Activated T-helper 17 cell treated with anti-CD3 and anti-CD28 coated beads, Interleukin-2, amount 50 U/mL, for 72 hours (primary cell): ENCODE results near the gene FAM240A. TPM values are rescaled to one million over a fixed set of nuclear protein-coding genes. Genes with fewer than 3 reads are reported as not detected.
A peak's percentile ranks its signal among the peaks of the same experiment; 100 is the strongest.

ENCODE experiments used
- ATAC-seq: fragments of 150-1000 bp; cut with Tn5 transposase; replicated peaks from 2 replicates; pipeline ENCODE4 v1.10.0; 2021; ENCODE audit warnings: mild to moderate bottlenecking, moderate library complexity
- H3K27ac Mint-ChIP-seq: one replicate; pipeline ENCODE4 v1.8.0; 2022; ENCODE audit warnings: mixed read lengths
- H3K27me3 Mint-ChIP-seq: one replicate; pipeline ENCODE4 v1.8.0; 2022; ENCODE audit warnings: mixed read lengths
- H3K36me3 Mint-ChIP-seq: one replicate; pipeline ENCODE4 v1.8.0; 2022; ENCODE audit warnings: low read depth, mild to moderate bottlenecking, mixed read lengths
- H3K4me1 Mint-ChIP-seq: one replicate; pipeline ENCODE4 v1.8.0; 2022; ENCODE audit warnings: mixed read lengths
- H3K4me3 Mint-ChIP-seq: one replicate; pipeline ENCODE4 v1.8.0; 2022; ENCODE audit warnings: mild to moderate bottlenecking, mixed read lengths
- H3K9me3 Mint-ChIP-seq: one replicate; pipeline ENCODE4 v1.8.0; 2022; ENCODE audit warnings: mixed read lengths
- total RNA-seq, 2 donors: library from RNA; stranded (reverse); gene quantifications; one replicate each; pipeline ENCODE4 v1.2.3, GENCODE V29; 2022

FAM240A gene
- total RNA-seq, 2 donors from 2014 or later, result not detected

GRCh38 chr3:46656778-46657556 is 44.6 kb downstream of the FAM240A start:
- ATAC-seq, result no peak
- Mint-ChIP-seq H3K36me3 (no peaks in the 10 kb centered on the region), H3K9me3 (peaks cover 5% of the 10 kb centered on the region), H3K27ac (no peak overlapping the region), H3K27me3 (peaks cover 10% of the 10 kb centered on the region), H3K4me3 (no peak overlapping the region), H3K4me1 (no peaks in the 10 kb centered on the region)

GRCh38 chr3:46659285-46659684 is 47.0 kb downstream of the FAM240A start:
- Mint-ChIP-seq H3K4me1 (no peaks in the 10 kb centered on the region), H3K27me3 (peaks cover 3% of the 10 kb centered on the region), H3K27ac (no peak overlapping the region), H3K4me3 (no peak overlapping the region), H3K36me3 (no peaks in the 10 kb centered on the region), H3K9me3 (no peaks in the 10 kb centered on the region)
- no peak for ATAC-seq

- Mint-ChIP-seq H3K27ac (no peak overlapping the region), H3K9me3 (no peaks in the 10 kb centered on the region), H3K4me3 (no peak overlapping the region), H3K4me1 (no peaks in the 10 kb centered on the region), H3K36me3 (no peaks in the 10 kb centered on the region), H3K27me3 (no peaks in the 10 kb centered on the region)
- no peak for ATAC-seq
Observed at GRCh38 chr3:46660003-46660402, 47.7 kb downstream of the FAM240A start.

GRCh38 chr3:46660543-46661523 is 48.5 kb downstream of the FAM240A start:
- H3K4me3 Mint-ChIP-seq, result no peak overlapping the region
- H3K27ac Mint-ChIP-seq, result no peak overlapping the region
- no peaks in the 10 kb centered on the region for H3K36me3 Mint-ChIP-seq
- H3K27me3 Mint-ChIP-seq, result no peaks in the 10 kb centered on the region
- H3K9me3 Mint-ChIP-seq, result no peaks in the 10 kb centered on the region
- no peaks in the 10 kb centered on the region for H3K4me1 Mint-ChIP-seq
- no peak for ATAC-seq

DNA sequence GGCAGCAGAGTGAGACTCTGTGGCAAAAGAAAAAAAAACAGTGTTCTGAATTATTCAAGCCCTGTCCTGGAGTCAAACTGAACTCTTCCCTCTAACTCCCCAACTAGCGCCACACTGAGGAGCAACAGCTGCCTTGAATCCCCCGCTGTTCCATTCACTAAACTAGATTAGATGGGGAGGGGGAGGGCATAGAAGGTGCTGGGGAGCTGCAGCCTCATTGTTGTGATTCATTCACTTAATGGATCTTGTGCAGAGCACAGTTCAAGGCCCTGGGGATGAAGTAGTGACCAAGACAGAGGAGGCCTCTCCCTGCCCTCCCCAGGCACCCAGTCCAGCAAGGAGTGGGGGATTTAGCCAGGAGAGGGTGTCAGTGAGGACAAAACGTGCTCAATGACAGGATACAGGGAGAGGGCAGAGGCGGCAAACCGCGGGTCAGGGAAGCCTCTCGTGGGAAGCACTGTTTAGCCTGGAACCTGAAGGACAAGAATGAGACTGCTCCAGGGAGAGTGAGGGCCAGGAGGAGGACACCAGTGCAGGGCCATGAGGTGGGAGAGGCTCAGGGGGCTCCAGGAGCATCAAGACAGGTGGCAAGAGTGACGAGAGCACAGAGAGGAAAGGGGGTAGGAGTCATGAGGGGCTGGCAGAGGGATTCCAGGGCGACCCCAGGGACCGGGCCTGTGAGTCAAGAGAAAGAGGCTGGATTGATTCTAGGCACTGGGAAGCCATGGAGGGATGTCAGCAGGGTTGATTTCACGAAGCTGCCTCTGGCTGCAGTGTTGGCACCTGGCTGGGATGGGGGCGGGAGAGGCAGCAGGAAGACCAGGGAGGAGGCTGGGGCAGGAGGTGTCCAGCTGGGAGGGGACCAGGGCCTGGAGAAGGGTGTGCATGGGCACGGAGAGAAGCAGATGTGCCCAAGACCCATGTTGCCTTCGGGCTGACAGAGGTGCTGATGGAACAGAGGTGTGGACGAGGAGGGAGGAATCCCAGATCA is 49.7 kb downstream of the FAM240A start:
- H3K9me3 Mint-ChIP-seq, result no peaks in the 10 kb centered on the region
- H3K4me1 Mint-ChIP-seq, result no peaks in the 10 kb centered on the region
- H3K36me3 Mint-ChIP-seq, result no peaks in the 10 kb centered on the region
- no peak overlapping the region for H3K4me3 Mint-ChIP-seq
- no peak overlapping the region for H3K27ac Mint-ChIP-seq
- no peak for ATAC-seq
- H3K27me3 Mint-ChIP-seq, result no peaks in the 10 kb centered on the region

DNA sequence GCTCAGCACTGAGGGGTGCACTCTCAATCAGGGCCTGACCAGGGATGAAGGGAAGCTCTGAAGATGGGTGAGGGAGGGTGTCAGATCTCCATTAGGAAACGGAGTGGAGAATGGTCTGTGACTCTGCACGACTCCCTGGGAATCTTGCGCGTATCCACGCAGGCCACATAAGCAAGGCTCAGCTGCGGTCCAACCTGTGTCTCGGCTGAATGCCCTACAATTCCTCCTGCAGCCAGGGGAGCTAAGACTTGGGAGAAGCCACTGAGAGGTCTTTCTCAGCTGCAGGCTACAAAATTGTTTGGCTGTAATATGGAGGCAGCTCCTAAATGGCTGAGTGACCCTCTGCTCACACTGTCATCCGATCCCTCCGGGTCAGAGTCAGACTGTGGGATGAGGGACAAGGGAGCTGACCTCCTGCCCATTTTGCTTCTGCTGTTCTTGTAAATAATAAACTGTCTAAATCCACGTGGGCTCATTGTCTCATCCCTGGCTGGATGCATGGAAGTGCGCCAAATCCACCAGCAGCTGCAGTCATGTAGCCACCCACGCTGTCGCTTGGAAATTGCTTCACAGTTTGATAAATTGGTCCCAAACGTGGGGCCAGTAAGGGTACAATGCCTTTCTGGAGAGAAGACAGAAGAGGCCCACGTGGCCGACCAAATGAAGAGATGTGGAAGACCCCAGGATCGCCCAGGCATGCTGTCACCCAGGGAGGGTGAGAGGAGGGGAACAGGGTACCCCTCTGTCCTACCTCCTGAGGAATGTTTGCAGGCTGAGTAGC is 50.6 kb downstream of the FAM240A start:
- Mint-ChIP-seq H3K27ac (peak overlapping the region; percentile 54), H3K36me3 (no peaks in the 10 kb centered on the region), H3K27me3 (no peaks in the 10 kb centered on the region), H3K4me1 (no peaks in the 10 kb centered on the region), H3K9me3 (no peaks in the 10 kb centered on the region), H3K4me3 (no peak overlapping the region)
- ATAC-seq, result no peak

DNA sequence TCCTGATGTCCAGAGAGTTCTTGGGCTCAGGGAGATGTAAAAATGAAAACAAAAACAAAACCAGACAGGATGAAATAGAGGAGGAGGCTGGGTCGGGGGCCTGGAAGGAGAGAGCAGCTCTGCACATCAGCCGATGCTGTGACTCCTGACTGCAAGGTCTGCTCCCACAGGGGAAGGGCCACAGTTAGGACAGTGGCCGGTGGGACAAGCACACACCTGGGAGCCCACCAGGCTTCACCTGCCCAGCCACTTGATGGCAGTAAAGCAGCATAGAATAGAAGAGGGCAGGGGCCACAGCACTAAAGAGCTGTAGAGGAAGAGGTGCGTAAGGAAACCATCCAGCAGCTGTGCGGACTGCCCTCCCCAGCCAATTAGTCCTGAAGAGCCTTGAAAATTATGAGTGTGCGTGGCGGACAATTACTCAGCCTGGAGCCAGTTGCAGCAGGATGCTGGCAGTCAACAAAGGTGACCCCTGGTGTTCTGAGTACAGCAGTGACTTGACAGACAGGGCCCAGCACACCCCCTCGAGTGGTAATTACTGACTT is 51.3 kb downstream of the FAM240A start:
- no peak overlapping the region for H3K4me3 Mint-ChIP-seq
- H3K36me3 Mint-ChIP-seq, result no peaks in the 10 kb centered on the region
- H3K9me3 Mint-ChIP-seq, result no peaks in the 10 kb centered on the region
- peak overlapping the region; percentile 54 for H3K27ac Mint-ChIP-seq
- no peaks in the 10 kb centered on the region for H3K27me3 Mint-ChIP-seq
- no peak for ATAC-seq
- no peaks in the 10 kb centered on the region for H3K4me1 Mint-ChIP-seq

DNA sequence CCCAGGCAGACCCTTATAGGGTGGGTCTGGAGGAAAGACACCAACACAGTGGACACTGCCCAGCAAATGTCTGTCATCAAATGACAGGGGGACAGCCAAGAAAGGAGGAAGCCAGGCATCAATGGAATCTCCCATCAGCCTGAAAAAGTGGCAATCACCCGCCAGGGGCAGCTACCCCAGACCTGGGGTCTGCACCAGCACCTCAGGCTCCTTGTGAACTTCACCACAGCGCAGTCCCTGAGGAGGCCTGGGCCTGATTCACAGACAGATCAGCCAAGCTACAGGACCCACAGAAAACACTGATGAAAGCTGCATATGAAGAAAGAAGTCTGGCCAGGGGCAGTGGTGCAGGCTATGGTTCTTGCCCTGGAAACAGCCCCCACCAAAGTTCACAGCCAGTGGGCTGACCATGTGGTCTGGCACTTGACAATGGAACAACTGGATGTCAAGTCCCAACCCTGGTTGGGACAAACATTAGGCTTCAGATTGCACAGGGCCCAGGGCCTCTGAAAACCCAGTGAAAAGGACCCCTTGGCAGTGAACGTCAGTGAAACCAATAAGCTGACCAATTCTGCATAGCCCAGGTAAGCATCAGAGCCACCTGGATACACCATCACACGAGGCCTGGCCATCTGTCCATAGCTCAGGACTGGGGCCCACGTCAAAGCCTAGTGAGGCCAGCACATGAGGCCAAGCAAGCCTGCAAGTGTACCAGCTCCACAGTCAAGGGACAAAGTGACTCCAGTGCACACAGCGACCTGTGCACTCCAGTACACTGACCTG is 52.1 kb downstream of the FAM240A start:
- Mint-ChIP-seq H3K36me3 (no peaks in the 10 kb centered on the region), H3K4me1 (no peaks in the 10 kb centered on the region), H3K9me3 (no peaks in the 10 kb centered on the region), H3K4me3 (no peak overlapping the region), H3K27ac (no peak overlapping the region), H3K27me3 (no peaks in the 10 kb centered on the region)
- ATAC-seq, result no peak

DNA sequence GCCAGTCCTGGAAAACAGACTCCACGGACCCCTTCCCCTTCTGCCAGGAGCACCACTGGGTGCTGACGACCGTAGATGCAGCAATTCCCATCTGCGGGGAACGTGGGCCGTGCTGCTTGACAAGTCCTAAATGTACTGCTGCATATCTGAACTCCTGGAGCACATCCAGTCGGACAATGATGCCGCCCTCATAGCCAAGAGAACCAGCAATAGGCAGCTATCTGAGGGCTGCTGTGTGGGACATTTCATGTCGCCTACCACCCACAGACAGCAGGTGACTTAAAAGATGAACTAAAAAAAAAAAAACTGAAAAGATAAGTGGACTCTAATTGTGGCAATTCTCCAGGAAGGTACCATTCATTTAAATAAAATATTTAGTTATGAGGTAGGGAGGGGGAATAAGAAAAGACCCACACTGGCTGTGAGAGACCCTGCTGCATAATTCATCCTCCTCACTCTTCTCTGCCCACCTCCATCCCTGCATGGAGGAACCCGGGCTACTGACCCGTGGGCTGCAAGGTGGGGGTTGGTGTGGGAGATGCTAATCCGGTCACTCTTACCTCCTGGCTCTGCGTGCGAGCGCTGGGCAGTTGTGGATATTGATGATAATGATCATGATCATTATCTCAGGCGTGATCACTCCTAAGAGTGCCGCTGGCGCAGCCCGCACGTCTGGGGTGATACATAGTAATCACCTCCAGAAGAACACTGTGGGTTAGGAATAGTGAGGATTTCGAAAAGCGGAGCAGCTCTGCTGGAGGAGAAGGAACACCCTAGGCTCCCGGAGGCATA is 52.8 kb downstream of the FAM240A start:
- H3K4me1 Mint-ChIP-seq, result no peaks in the 10 kb centered on the region
- H3K27ac Mint-ChIP-seq, result no peak overlapping the region
- no peak for ATAC-seq
- no peaks in the 10 kb centered on the region for H3K36me3 Mint-ChIP-seq
- no peak overlapping the region for H3K4me3 Mint-ChIP-seq
- H3K27me3 Mint-ChIP-seq, result no peaks in the 10 kb centered on the region
- H3K9me3 Mint-ChIP-seq, result no peaks in the 10 kb centered on the region

DNA sequence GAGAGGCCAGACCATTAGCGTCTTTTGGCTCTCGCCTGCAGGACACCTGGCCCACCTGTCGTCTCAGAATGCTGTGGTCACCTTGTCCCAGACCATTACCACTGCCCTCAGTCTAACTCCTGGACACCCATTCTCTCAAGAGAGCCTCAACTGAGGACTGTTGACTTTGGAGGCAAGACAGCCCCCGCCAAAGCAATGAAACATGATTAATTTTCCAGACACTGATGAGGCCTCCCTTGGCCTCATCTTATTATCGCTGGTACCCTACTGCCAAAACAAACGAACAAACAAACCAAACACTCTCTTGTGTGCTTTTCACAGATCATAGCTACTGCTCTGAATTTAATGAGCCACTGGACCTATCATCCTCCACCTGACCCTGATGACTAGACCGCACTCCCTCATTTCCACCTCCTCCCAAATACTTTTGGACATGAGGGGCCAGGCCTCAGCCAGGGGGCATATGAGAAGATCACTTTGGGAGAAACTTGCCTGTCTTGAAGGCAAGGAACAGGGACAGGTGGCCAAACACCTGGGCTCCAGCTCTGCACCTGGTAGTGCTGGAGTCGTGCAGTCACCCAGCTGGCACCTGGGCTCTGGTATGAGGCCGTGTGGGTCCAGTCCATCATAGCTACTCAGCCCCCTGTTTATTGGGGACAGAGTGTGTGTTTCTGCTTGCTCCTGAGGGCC is 53.6 kb downstream of the FAM240A start:
- Mint-ChIP-seq H3K36me3 (no peaks in the 10 kb centered on the region), H3K27ac (no peak overlapping the region), H3K4me1 (no peaks in the 10 kb centered on the region), H3K4me3 (no peak overlapping the region), H3K9me3 (no peaks in the 10 kb centered on the region), H3K27me3 (no peaks in the 10 kb centered on the region)
- ATAC-seq, result no peak

DNA sequence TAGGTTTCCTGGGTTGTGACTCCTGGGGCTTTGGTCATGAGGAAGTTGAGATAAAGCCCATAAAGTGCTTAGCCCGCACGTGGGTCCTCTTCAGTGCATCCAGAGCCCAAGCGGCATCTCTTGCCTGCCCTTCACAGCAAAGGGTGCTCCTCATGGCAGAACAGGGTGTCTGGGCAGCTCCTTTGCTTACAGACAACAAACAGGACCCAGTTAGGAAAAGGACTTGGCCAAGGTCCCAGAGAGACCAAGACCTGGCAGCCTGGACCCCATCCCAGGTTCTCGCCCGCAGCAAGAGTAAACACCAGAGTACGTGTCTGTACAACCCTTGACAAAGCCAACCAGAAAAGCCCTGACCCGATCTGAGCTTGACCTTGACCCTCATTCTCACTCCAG is 54.1 kb downstream of the FAM240A start:
- H3K27me3 Mint-ChIP-seq, result no peaks in the 10 kb centered on the region
- no peaks in the 10 kb centered on the region for H3K4me1 Mint-ChIP-seq
- H3K27ac Mint-ChIP-seq, result no peak overlapping the region
- no peaks in the 10 kb centered on the region for H3K9me3 Mint-ChIP-seq
- H3K4me3 Mint-ChIP-seq, result no peak overlapping the region
- ATAC-seq, result no peak
- H3K36me3 Mint-ChIP-seq, result no peaks in the 10 kb centered on the region
